Measurements from ENCODE around the gene CDC25B.
"Not testable (repeated sequence)": the region's sequence is repeated elsewhere in the genome, so short reads cannot be mapped to it uniquely, and the experiment has no call there.

CDC25B gene

GRCh38 chr20:3786126-3786484 is 10.0 kb upstream of the CDC25B start:
- DNase-seq: peak; percentile 40

- DNase-seq: peak; percentile 81
Observed at GRCh38 chr20:3786665-3787323, 9.3 kb upstream of the CDC25B start, which contains the start of gene CENPB. CENPB (minus strand) TSS chr20:3786740; CDS start chr20:3786483, 257 bp downstream.

DNA sequence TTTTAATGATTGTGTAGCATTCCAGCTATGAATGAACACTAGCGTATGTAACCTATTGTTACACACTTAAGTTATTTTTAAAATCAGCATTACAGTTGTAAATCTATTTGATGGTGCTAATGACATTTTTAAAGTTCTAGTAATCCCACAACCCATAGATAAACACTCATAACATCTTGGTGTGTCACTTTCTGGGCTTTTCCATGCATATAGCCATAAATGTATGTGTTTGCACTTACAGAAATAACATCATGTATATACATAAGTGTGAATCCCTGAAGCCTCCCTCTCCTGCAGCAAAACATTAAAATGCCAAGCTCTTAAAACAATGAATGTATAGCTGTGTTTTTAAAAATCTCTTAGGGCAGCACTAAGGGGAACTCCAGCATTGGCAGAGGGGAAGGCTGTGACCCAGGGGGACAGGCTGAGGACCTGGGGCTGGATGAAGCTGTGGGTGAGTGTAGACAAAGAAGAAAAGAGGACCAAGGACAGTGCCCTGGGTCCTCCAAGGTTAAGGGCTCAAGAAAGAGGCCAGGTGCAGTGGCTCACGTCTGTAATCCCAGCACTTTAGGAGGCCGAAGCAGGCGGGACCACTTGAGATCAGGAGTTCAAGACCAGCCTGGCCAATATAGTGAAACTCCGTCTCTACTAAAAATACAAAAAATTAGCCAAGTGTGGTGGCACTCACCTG is 8.6 kb upstream of the CDC25B start:
- no peak for DNase-seq

- DNase-seq: no peak
Observed at GRCh38 chr20:3788685-3789155, 7.4 kb upstream of the CDC25B start.

DNA sequence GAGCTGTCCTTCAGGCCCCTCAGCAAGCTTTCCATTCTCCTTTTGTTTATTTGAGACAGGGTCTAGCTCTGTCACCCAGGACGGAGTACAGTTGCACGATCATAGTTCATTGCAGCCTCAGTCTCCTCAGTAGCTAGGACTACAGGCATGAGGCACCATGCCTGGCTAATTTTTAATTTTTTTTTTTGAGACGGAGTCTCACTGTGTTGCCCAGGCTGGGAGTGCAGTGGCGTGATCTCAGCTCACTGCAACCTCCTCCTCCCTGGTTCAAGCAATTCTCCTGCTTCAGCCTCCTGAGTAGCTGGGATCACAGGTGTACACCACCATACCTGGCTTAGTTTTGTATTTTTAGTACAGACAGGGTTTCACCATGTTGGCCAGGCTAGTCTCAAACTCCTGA is 6.9 kb upstream of the CDC25B start:
- not testable (repeated sequence) for DNase-seq

DNA sequence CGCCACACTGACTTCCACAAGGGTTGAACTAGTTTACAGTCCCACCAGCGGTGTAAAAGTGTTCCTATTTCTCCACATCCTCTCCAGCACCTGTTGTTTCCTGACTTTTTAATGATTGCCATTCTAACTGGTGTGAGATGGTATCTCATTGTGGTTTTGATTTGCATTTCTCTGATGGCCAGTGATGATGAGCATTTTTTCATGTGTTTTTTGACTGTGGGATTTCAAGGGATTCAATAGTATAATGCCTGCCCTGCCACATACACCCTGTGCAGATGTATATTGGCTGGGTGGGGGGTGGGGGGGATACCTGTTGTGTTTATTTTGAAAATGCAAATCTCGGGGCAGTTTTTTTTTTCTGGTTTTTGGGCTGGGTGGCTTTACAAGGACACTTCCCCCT is 1.9 kb upstream of the CDC25B start:
- DNase-seq: not testable (repeated sequence)

DNA sequence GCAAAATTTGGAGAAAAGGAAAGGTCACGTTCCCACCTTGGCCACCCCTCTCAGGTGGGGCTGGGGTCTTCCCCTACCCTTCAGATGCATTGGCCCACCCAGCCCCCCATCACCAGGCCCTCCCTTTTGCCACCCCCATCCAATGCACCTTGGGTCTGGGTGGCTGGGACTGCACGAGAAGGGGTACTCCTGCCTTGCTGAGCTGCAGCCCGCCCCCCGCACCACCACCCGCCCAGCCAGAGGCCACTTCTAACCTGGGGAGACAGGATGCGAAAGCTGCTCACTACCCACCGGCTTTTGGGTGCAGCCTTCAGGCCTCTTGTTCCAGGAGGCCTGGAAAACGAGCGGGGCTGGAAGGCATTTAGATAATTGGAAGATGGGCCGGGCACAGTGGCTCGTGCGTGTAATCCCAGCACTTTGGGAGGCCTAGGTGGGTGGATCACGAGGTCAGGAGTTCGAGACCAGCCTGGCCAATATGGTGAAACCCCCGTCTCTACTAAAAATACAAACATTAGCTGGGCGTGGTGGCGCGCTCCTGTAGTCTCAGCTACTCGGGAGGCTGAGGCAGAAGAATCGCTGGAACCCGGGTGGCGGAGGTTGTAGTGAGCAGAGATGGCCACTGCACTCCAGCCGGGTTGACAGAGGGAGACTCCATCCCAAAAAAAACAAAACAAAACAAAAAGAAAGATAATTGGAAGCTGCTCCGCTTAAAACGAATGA is 1.2 kb upstream of the CDC25B start:
- DNase-seq: no peak

GRCh38 chr20:3796477-3797225 is 541 bp downstream of the CDC25B start:
- no peak for DNase-seq

- DNase-seq: no peak
Observed at GRCh38 chr20:3797226-3797545, 1.1 kb downstream of the CDC25B start.

DNA sequence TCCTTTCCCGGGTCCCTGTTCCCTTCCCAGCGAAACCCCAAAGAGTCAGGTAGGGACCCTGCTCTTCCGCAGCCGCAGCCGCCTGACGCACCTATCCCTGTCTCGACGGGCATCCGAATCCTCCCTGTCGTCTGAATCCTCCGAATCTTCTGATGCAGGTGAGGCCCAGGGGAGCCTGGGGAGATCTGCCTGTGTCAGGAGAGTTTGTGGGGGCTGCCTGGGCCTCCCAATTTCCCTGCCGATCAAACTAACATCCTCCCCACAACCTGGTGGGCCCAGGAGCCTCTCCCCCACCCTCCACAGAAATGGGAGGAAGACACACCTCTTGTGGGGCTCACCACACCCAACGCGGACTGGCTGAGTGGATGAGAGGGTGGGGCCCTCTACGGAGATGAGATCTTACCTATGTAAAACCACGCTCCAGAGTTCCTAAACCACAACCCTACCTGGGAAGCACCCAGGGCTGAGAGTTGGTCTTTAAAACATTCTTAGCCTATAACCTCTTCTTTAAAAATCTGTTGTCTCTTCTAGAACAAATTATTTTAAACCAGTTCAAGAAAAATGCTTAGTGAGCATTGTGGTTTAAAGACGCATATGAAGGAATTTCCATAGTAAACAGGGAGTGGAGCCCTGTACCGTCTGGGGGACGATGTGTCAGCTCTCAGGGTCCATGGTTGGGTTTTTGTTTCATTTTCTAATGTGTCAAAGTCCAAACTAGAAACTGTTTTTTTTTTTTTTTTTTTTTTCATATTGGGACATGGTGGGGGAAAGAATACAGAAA is 1.7 kb downstream of the CDC25B start:
- no peak for DNase-seq

- no peak for DNase-seq
Observed at GRCh38 chr20:3798373-3798768, 2.3 kb downstream of the CDC25B start.

- DNase-seq: no peak
Observed at GRCh38 chr20:3798908-3799248, 2.8 kb downstream of the CDC25B start.

DNA sequence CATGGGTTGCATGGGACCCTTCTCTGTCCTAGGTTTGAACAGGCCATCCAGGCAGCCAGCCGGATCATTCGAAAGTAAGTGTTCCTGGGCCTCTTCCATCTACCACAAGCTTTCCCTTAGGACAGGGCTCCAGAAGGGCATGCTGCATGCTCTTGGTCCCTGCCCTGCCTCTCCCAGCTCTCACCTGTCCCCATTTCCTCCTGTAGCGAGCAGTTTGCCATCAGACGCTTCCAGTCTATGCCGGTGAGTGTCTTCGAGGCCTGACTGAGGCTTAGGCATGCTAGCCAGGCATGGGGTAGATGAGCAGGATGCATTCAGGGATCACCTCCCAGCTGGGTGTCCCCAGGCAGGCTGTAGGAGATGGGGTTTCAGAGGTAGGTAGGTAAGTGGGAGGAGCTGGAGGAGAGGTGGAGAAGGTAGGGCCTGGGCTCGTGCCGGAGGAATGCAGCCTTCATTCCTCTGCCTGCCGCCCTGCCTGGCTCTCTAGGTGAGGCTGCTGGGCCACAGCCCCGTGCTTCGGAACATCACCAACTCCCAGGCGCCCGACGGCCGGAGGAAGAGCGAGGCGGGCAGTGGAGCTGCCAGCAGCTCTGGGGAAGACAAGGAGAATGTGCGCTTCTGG is 4.3 kb downstream of the CDC25B start:
- DNase-seq: no peak

DNA sequence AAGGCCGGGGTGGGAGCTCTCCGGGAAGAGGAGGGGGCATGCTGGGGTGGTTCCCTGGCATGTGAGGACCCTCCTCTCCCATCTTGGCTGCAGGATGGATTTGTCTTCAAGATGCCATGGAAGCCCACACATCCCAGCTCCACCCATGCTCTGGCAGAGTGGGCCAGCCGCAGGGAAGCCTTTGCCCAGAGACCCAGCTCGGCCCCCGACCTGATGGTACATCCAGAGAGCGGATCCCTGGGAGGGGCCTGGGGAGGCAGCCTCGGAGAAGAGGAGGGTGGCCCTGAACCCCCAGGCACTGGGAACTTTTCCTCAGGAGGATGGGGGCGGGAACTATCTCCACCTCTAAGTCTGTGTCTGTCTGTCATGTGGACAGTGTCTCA is 4.8 kb downstream of the CDC25B start:
- no peak for DNase-seq

- DNase-seq: no peak
Observed at GRCh38 chr20:3801299-3801698, 5.2 kb downstream of the CDC25B start.

- DNase-seq: no peak
Observed at GRCh38 chr20:3801846-3802245, 5.7 kb downstream of the CDC25B start.

GRCh38 chr20:3802524-3803239 is 6.6 kb downstream of the CDC25B start:
- DNase-seq: no peak

GRCh38 chr20:3803289-3803688 is 7.2 kb downstream of the CDC25B start:
- DNase-seq: no peak

- no peak for DNase-seq
Observed at GRCh38 chr20:3803854-3804253, 7.7 kb downstream of the CDC25B start.

DNA sequence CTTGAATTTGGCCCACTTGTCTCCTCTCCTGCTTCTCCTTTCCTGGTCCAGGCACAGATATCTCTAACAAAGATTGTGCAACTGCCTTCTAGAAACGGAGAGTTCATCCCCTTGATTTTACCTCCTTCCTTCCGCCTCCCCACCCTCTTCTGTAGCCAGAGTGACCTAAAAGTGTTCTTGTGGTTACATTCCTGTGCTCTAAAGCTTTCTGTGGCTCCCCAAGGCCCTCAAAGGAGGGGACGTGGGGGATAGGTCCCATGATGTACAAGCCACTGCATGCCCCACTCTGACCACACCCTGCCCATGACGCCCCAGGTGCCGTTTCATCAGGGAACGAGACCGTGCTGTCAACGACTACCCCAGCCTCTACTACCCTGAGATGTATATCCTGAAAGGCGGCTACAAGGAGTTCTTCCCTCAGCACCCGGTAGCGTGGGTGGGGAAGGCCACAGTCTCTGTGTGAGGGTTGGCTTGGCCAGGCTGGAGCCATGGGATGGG is 8.2 kb downstream of the CDC25B start:
- DNase-seq: no peak

DNA sequence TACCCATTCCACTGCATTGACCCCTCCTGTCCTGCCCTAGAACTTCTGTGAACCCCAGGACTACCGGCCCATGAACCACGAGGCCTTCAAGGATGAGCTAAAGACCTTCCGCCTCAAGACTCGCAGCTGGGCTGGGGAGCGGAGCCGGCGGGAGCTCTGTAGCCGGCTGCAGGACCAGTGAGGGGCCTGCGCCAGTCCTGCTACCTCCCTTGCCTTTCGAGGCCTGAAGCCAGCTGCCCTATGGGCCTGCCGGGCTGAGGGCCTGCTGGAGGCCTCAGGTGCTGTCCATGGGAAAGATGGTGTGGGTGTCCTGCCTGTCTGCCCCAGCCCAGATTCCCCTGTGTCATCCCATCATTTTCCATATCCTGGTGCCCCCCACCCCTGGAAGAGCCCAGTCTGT is 8.7 kb downstream of the CDC25B start:
- no peak for DNase-seq
